ENCODE data around the gene TBC1D5.

- TF ChIP-seq EZH2 (IDR thresholded peaks at IDR 0.05; ENCODE audit: insufficient read depth, poor library complexity, severe bottlenecking) = no peak
- TF ChIP-seq EZH2phosphoT487 (IDR thresholded peaks at IDR 0.05; ENCODE audit: insufficient read depth, low read depth) = no peak
Measured at GRCh38 chr3:17307482-17307881, 434.9 kb downstream of the TBC1D5 start.

All from GM23248 (cell line).